ENCODE data around the gene MAP3K5. TPM values are rescaled to one million over a fixed set of nuclear protein-coding genes. Genes with fewer than 3 reads are reported as not detected.

Gene MAP3K5
- total RNA-seq, 1 experiment from 2014 or later, result 2.1 TPM

DNA sequence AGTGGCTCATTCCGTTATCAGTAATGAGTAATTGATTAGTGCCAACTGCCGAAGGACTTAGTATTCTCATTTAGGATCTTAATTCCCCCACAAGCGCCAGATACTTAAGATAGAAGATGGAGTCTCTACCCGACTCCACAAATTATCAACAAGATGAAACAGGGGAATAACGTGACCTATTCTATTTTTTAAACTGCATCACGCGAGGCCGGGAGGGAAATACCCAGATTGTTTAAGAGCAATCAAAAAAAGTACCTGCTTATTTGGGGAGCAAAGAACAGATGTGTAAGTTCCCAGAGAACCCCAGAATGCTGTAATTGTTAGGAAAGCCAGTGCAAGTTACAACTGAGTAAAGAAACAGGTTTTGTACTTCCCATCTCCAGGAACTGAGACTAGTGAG lies 1.1 kb upstream of the MAP3K5 start:
- TF ChIP-seq, protein P1, sequence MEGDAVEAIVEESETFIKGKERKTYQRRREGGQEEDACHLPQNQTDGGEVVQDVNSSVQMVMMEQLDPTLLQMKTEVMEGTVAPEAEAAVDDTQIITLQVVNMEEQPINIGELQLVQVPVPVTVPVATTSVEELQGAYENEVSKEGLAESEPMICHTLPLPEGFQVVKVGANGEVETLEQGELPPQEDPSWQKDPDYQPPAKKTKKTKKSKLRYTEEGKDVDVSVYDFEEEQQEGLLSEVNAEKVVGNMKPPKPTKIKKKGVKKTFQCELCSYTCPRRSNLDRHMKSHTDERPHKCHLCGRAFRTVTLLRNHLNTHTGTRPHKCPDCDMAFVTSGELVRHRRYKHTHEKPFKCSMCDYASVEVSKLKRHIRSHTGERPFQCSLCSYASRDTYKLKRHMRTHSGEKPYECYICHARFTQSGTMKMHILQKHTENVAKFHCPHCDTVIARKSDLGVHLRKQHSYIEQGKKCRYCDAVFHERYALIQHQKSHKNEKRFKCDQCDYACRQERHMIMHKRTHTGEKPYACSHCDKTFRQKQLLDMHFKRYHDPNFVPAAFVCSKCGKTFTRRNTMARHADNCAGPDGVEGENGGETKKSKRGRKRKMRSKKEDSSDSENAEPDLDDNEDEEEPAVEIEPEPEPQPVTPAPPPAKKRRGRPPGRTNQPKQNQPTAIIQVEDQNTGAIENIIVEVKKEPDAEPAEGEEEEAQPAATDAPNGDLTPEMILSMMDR (IDR thresholded peaks at IDR 0.05; ENCODE audit: insufficient read depth in 1 of 2, low read depth in 1 of 2, low read length in 1 of 2, severe bottlenecking in 1 of 2, unreplicated experiment in 1 of 2), result no peak
- peak overlapping the region; percentile 60 for H3K4me3 ChIP-seq (ENCODE audit: low read depth, low read length)
- Mint-ChIP-seq H3K27ac (ENCODE audit: unreplicated experiment) (no peak overlapping the region), H3K4me1 (ENCODE audit: low read depth, unreplicated experiment) (no peaks in the 10 kb centered on the region), H3K36me3 (ENCODE audit: insufficient read depth, unreplicated experiment) (no peaks in the 10 kb centered on the region), H3K4me3 (ENCODE audit: unreplicated experiment) (peak overlapping the region; percentile 99), H3K27me3 (ENCODE audit: insufficient read depth, unreplicated experiment) (no peaks in the 10 kb centered on the region), H3K9me3 (ENCODE audit: unreplicated experiment) (no peaks in the 10 kb centered on the region)
- no peaks in the 10 kb centered on the region for H3K9me3 ChIP-seq
- TSS peak; percentile 30 for BruUV-seq (replicated peaks)
- H3K4me1 ChIP-seq, result no peaks in the 10 kb centered on the region
- intact Hi-C loops (cut with micrococcal nuclease; ENCODE audit: unreplicated experiment), result loop anchor here (1.0 to 5.0 kb wide), 2 partner anchors 136 to 149 kb away; no protein-coding TSS in a partner anchor
- DNase-seq, result no peak
- POLR2A ChIA-PET, result interaction anchor here (1.4 kb wide), 1 partner anchor 149 kb away, joined by 8 read pairs; no protein-coding TSS in a partner anchor
- no peaks in the 10 kb centered on the region for H3K36me3 ChIP-seq (ENCODE audit: control insufficient read depth, insufficient read depth, low read length)
- H3K27me3 ChIP-seq (replicated peaks; ENCODE audit: control insufficient read depth, insufficient read depth, low read length), result no peaks in the 10 kb centered on the region
- CTCF ChIA-PET, result interaction anchor here (1.4 to 2.3 kb wide), 5 partner anchors 53 to 243 kb away, joined by 3 to 188 read pairs (median 7); partner anchors contain the start of gene MAP7

DNA sequence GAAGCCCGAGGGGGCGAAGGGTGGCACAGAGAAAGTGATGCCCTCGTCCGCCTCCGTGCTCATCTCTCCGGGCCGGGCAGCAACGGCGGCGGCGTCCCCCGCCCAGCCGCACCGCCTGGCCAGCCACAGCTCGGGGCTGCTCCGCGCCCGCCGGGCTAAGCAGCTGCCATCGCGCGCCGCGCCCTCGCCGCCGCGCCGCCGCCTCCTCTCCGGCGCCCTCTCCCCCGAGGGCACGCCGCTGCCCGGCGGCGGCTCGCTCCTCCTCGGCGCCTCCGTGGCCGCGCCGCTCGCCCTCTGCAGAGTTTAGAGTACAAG lies 225 bp downstream of the MAP3K5 start:
- intact Hi-C loops (cut with micrococcal nuclease; ENCODE audit: unreplicated experiment), result loop anchor here (1.0 to 5.0 kb wide), 3 partner anchors 135 to 242 kb away; partner anchors contain the start of gene MAP7
- H3K9me3 Mint-ChIP-seq (ENCODE audit: unreplicated experiment), result no peaks in the 10 kb centered on the region
- BruUV-seq (replicated peaks), result no TSS peak
- H3K4me1 ChIP-seq, result no peaks in the 10 kb centered on the region
- no peaks in the 10 kb centered on the region for H3K36me3 ChIP-seq (ENCODE audit: control insufficient read depth, insufficient read depth, low read length)
- no peaks in the 10 kb centered on the region for H3K9me3 ChIP-seq
- no peaks in the 10 kb centered on the region for H3K4me1 Mint-ChIP-seq (ENCODE audit: low read depth, unreplicated experiment)
- ChIA-PET CTCF (interaction anchor here (0.5 to 2.3 kb wide), 40 partner anchors 10 to 241 kb away, joined by 3 to 188 read pairs (median 4); partner anchors contain the start of genes MAP7, PEX7 and SLC35D3), POLR2A (interaction anchor here (0.6 to 1.4 kb wide), 2 partner anchors 148 to 151 kb away, joined by 3 to 8 read pairs; no protein-coding TSS in a partner anchor)
- H3K4me3 ChIP-seq (ENCODE audit: low read depth, low read length), result peak overlapping the region; percentile 60
- no peaks in the 10 kb centered on the region for H3K36me3 Mint-ChIP-seq (ENCODE audit: insufficient read depth, unreplicated experiment)
- peak overlapping the region; percentile 99 for H3K4me3 Mint-ChIP-seq (ENCODE audit: unreplicated experiment)
- H3K27me3 Mint-ChIP-seq (ENCODE audit: insufficient read depth, unreplicated experiment), result no peaks in the 10 kb centered on the region
- DNase-seq, result no peak
- H3K27ac Mint-ChIP-seq (ENCODE audit: unreplicated experiment), result no peak overlapping the region
- H3K27me3 ChIP-seq (replicated peaks; ENCODE audit: control insufficient read depth, insufficient read depth, low read length), result no peaks in the 10 kb centered on the region
- TF ChIP-seq, protein P1 (IDR thresholded peaks at IDR 0.05; ENCODE audit: insufficient read depth in 1 of 2, low read depth in 1 of 2, low read length in 1 of 2, severe bottlenecking in 1 of 2, unreplicated experiment in 1 of 2), result no peak

DNA sequence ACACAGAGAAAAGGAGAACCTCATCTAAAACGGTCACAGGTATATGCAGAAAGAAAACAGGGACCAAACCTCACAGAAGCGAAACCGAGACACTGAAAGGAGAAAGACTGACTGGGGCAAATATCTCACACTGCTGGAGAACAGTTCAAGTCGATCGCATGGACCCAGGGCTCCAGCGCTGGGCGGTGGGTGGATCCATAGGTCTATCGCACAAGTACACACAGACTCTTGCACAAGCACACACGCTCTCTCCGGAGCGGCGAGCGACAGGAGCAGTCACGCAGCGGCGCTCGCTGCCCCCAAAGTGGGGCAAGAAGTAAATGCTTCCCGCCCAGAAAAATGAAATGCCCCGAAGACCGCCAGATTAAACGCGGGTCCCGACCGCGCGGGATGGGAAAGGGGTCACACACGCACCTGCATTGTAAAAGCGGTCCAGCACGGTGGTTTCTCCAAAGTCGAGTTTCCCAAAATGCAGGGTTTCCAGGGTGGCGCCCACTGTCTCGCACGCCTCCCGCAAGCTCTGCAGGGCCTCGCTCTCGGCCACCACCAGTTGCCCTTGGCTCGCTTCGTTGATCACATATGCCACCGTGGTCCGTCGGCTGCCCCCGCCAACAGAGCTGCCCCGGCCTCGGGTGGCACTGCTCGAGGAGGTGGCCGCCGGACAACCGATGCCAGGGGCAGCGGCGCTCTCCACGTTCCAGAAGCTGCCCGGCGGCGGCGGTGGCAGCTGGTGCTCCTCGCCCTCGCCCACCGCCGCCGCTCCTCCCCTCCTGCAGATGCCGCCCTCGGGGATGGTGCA lies 782 bp downstream of the MAP3K5 start:
- Mint-ChIP-seq H3K27me3 (ENCODE audit: insufficient read depth, unreplicated experiment) (no peaks in the 10 kb centered on the region), H3K27ac (ENCODE audit: unreplicated experiment) (no peak overlapping the region), H3K4me3 (ENCODE audit: unreplicated experiment) (peak overlapping the region; percentile 99), H3K4me1 (ENCODE audit: low read depth, unreplicated experiment) (no peaks in the 10 kb centered on the region), H3K36me3 (ENCODE audit: insufficient read depth, unreplicated experiment) (no peaks in the 10 kb centered on the region), H3K9me3 (ENCODE audit: unreplicated experiment) (no peaks in the 10 kb centered on the region)
- no peaks in the 10 kb centered on the region for H3K36me3 ChIP-seq (ENCODE audit: control insufficient read depth, insufficient read depth, low read length)
- H3K9me3 ChIP-seq, result no peaks in the 10 kb centered on the region
- DNase-seq, result peak; percentile 47 to 49
- ChIA-PET CTCF (interaction anchor here (0.6 to 2.3 kb wide), 36 partner anchors 11 to 241 kb away, joined by 3 to 188 read pairs (median 4); partner anchors contain the start of genes MAP7, PEX7 and SLC35D3), POLR2A (interaction anchor here (0.6 to 1.4 kb wide), 2 partner anchors 147 to 151 kb away, joined by 3 to 8 read pairs; no protein-coding TSS in a partner anchor)
- TF ChIP-seq, protein P1 (IDR thresholded peaks at IDR 0.05; ENCODE audit: insufficient read depth in 1 of 2, low read depth in 1 of 2, low read length in 1 of 2, severe bottlenecking in 1 of 2, unreplicated experiment in 1 of 2), result no peak
- no TSS peak for BruUV-seq (replicated peaks)
- no peaks in the 10 kb centered on the region for H3K4me1 ChIP-seq
- peak overlapping the region; percentile 60 for H3K4me3 ChIP-seq (ENCODE audit: low read depth, low read length)
- no peaks in the 10 kb centered on the region for H3K27me3 ChIP-seq (replicated peaks; ENCODE audit: control insufficient read depth, insufficient read depth, low read length)
- intact Hi-C loops (cut with micrococcal nuclease; ENCODE audit: unreplicated experiment), result loop anchor here (1.0 to 5.0 kb wide), 3 partner anchors 134 to 241 kb away; partner anchors contain the start of gene MAP7
